H9 (cell line): ENCODE results near the gene POU2F2. TPM values are rescaled to one million over a fixed set of nuclear protein-coding genes. Genes with fewer than 3 reads are reported as not detected.

ENCODE experiments used
- DNase-seq: peaks from one replicate; pipeline ENCODE4 v3.0.0-alpha.2; 2017
- H2AFZ ChIP-seq: one replicate; pipeline ENCODE4 v1.6.1; 2013; ENCODE audit warnings: mild to moderate bottlenecking, low read length, control low read depth, moderate library complexity
- H2AK5ac ChIP-seq: 2 replicates; pipeline ENCODE4 v1.6.1; 2013; ENCODE audit warnings: low read length, control low read depth, mixed read lengths; ENCODE audit not compliant: insufficient read length
- H2BK120ac ChIP-seq: one replicate; pipeline ENCODE4 v1.6.1; 2013; ENCODE audit warnings: low read depth, mild to moderate bottlenecking, low read length, control low read depth, inconsistent platforms; ENCODE audit not compliant: poor library complexity, severe bottlenecking
- H2BK12ac ChIP-seq: 2 replicates; pipeline ENCODE4 v1.6.1; 2013; ENCODE audit warnings: low read length, control low read depth, mixed read lengths, low read depth; ENCODE audit not compliant: insufficient read length
- H2BK15ac ChIP-seq: 2 replicates; pipeline ENCODE4 v1.6.1; 2013; ENCODE audit warnings: low read depth, low read length, control low read depth
- H2BK20ac ChIP-seq: one replicate; pipeline ENCODE4 v1.6.1; 2013; ENCODE audit warnings: low read depth, mild to moderate bottlenecking, low read length, control low read depth, inconsistent platforms; ENCODE audit not compliant: poor library complexity, severe bottlenecking
- H2BK5ac ChIP-seq: 2 replicates; pipeline ENCODE4 v1.6.1; 2013; ENCODE audit warnings: low read length, control low read depth, mixed read lengths; ENCODE audit not compliant: insufficient read length
- H3K14ac ChIP-seq: 2 replicates; pipeline ENCODE4 v1.6.1; 2013; ENCODE audit warnings: low read length, control low read depth; ENCODE audit not compliant: insufficient read depth
- H3K18ac ChIP-seq: 2 replicates; pipeline ENCODE4 v1.6.1; 2013; ENCODE audit warnings: low read depth, mild to moderate bottlenecking, mixed read lengths, low read length, control low read depth; ENCODE audit not compliant: insufficient read length
- H3K23ac ChIP-seq: 2 replicates; pipeline ENCODE4 v1.6.1; 2013; ENCODE audit warnings: low read length, control low read depth, mixed read lengths, low read depth; ENCODE audit not compliant: insufficient read length
- H3K23me2 ChIP-seq: 2 replicates; pipeline ENCODE4 v1.6.1; 2013; ENCODE audit warnings: low read depth, mild to moderate bottlenecking, mixed read lengths, low read length, control low read depth; ENCODE audit not compliant: insufficient read length, poor library complexity, severe bottlenecking
- H3K27ac ChIP-seq: 2 replicates; pipeline ENCODE4 v1.5.1; 2013; ENCODE audit warnings: low read length, control low read depth, mixed read lengths, low read depth; ENCODE audit not compliant: insufficient read length
- H3K27me3 ChIP-seq: 2 replicates; pipeline ENCODE4 v1.6.1; 2013; ENCODE audit warnings: low read length, control low read depth, inconsistent platforms; ENCODE audit not compliant: insufficient read depth
- H3K4ac ChIP-seq: 2 replicates; pipeline ENCODE4 v1.6.1; 2013; ENCODE audit warnings: low read depth, mild to moderate bottlenecking, control low read depth, inconsistent platforms, low read length, moderate library complexity
- H3K4me1 ChIP-seq: 2 replicates; pipeline ENCODE4 v1.6.1; 2013; ENCODE audit warnings: low read length, control low read depth, inconsistent platforms; ENCODE audit not compliant: insufficient read depth
- H3K4me2 ChIP-seq: 2 replicates; pipeline ENCODE4 v1.6.1; 2013; ENCODE audit warnings: low read length, control low read depth, mixed read lengths; ENCODE audit not compliant: insufficient read length, insufficient read depth
- H3K56ac ChIP-seq: 2 replicates; pipeline ENCODE4 v1.6.1; 2013; ENCODE audit warnings: low read depth, mild to moderate bottlenecking, mixed read lengths, low read length, control low read depth; ENCODE audit not compliant: insufficient read length
- H3K79me1 ChIP-seq: 2 replicates; pipeline ENCODE4 v1.6.1; 2013; ENCODE audit warnings: low read depth, mild to moderate bottlenecking, moderate library complexity, low read length, control low read depth, inconsistent platforms; ENCODE audit not compliant: insufficient read depth, poor library complexity, severe bottlenecking
- H3K79me2 ChIP-seq: 2 replicates; pipeline ENCODE4 v1.6.1; 2013; ENCODE audit warnings: low read length, control low read depth, inconsistent platforms; ENCODE audit not compliant: insufficient read depth
- H3K9ac ChIP-seq: 2 replicates; pipeline ENCODE4 v1.6.1; 2013; ENCODE audit warnings: low read length, control low read depth, mixed read lengths; ENCODE audit not compliant: insufficient read length; ENCODE audit errors: extremely low read depth
- H3K9me3 ChIP-seq: one replicate; pipeline ENCODE4 v1.6.1; 2013; ENCODE audit warnings: low read depth, low read length, inconsistent platforms; ENCODE audit not compliant: control insufficient read depth
- H3T11ph ChIP-seq: one replicate; pipeline ENCODE4 v1.6.1; 2013; ENCODE audit warnings: mild to moderate bottlenecking, low read length, control low read depth, inconsistent platforms
- H4K20me1 ChIP-seq: one replicate; pipeline ENCODE4 v1.6.1; 2013; ENCODE audit not compliant: control insufficient read depth, insufficient read length, insufficient read depth
- H4K5ac ChIP-seq: 2 replicates; pipeline ENCODE4 v1.6.1; 2013; ENCODE audit warnings: low read depth, mild to moderate bottlenecking, mixed read lengths, low read length, control low read depth; ENCODE audit not compliant: insufficient read length
- H4K8ac ChIP-seq: replicated peaks from 2 replicates; pipeline ENCODE4 v1.6.1; 2013; ENCODE audit warnings: low read length, control low read depth, mixed read lengths, low read depth; ENCODE audit not compliant: insufficient read length
- H4K91ac ChIP-seq: 2 replicates; pipeline ENCODE4 v1.6.1; 2013; ENCODE audit warnings: low read depth, mild to moderate bottlenecking, moderate library complexity, mixed read lengths, low read length, control low read depth; ENCODE audit not compliant: insufficient read length
- H3K27ac Mint-ChIP-seq, 3 experiments: 2 replicates in 2 of 3; 3 replicates in 1 of 3; pipeline ENCODE4 v1.8.0; 2020 to 2021; ENCODE audit warnings: mixed read lengths in 3 of 3, mild to moderate bottlenecking in 1 of 3, moderate library complexity in 1 of 3
- H3K27me3 Mint-ChIP-seq: 2 replicates; pipeline ENCODE4 v1.8.0; 2021; ENCODE audit warnings: low read depth, mild to moderate bottlenecking, moderate library complexity, mixed read lengths
- H3K36me3 Mint-ChIP-seq, 3 experiments: 2 replicates in 2 of 3; 3 replicates in 1 of 3; pipeline ENCODE4 v1.8.0; 2020 to 2021; ENCODE audit warnings: low read depth in 3 of 3, mixed read lengths in 3 of 3; ENCODE audit not compliant: insufficient read depth in 1 of 3
- H3K4me1 Mint-ChIP-seq, 2 experiments: 2 replicates each; pipeline ENCODE4 v1.8.0; 2020; ENCODE audit warnings: mixed read lengths in 2 of 2
- H3K4me3 Mint-ChIP-seq, 2 experiments: 2 replicates in 1 of 2; 3 replicates in 1 of 2; pipeline ENCODE4 v1.8.0; 2020 to 2021; ENCODE audit warnings: mild to moderate bottlenecking in 2 of 2, mixed read lengths in 2 of 2, moderate library complexity in 1 of 2
- H3K9me3 Mint-ChIP-seq, 2 experiments: 2 replicates in 1 of 2; 3 replicates in 1 of 2; pipeline ENCODE4 v1.8.0; 2020; ENCODE audit warnings: mild to moderate bottlenecking in 2 of 2, mixed read lengths in 2 of 2, moderate library complexity in 1 of 2
- WGBS: extraction: QIAGEN DNeasy Blood & Tissue Kit; methylation state at CpG from one replicate; pipeline ENCODE4 v1.1.7; 2013; ENCODE audit warnings: missing lambda C conversion rate, low lambda C conversion rate, mixed read lengths; ENCODE audit not compliant: insufficient read length; ENCODE audit errors: extremely low coverage; 5-methylcytosine and 5-hydroxymethylcytosine counted together
- total RNA-seq: library from RNA; stranded (reverse); gene quantifications from 2 replicates; pipeline ENCODE4 v1.2.1, GENCODE V29; 2021
- TF ChIP-seq, protein P1 (sequence below): fragments of 200-600 bp; sonication (generic); conservative IDR thresholded peaks from 3 replicates; pipeline ENCODE4 v1.8.0; 2021; ENCODE audit warnings: antibody characterized with exemption, mild to moderate bottlenecking

Gene POU2F2
- total RNA-seq, 1 experiment from 2014 or later: 2.9 TPM

DNA sequence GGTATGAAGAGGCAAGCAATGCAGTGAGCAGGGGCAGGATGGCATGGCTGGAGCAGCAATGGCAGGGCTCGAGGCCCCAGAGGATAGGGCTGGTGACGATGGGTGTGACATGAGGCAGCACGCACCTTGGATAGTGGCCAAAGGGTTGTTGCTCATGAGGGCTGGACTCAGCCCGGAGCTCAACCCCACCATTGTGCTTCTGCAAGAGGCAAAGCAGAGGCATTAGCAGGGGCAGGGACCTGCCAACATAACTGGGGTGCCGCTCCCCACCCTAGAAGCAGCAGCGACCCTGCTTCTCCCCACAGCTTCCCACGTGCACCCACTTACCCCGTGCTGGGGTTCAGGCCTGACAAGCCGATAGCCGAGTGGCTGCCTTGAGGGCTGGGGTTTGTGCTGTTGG is 40.5 kb downstream of the POU2F2 start:
- H3K27ac ChIP-seq: no peak overlapping the region
- no peaks in the 10 kb centered on the region for H3K4me1 ChIP-seq
- no peak overlapping the region for H2BK12ac ChIP-seq
- H3K9ac ChIP-seq: no peak overlapping the region
- Mint-ChIP-seq H3K27ac (no peak overlapping the region), H3K27me3 (peaks cover 19% of the 10 kb centered on the region), H3K4me1 (peaks cover 16 to 54% of the 10 kb centered on the region in 2 experiments), H3K4me3 (no peak overlapping the region), H3K9me3 (no peaks in the 10 kb centered on the region), H3K36me3 (no peaks in the 10 kb centered on the region; a peak in 1 of 7 replicates)
- H3K14ac ChIP-seq: no peak overlapping the region
- H2BK5ac ChIP-seq: no peak overlapping the region
- no peak overlapping the region for H2BK15ac ChIP-seq
- H2AK5ac ChIP-seq: no peak overlapping the region
- H2BK120ac ChIP-seq: no peak overlapping the region
- H3K79me1 ChIP-seq: no peaks in the 10 kb centered on the region
- H3K4me2 ChIP-seq: no peak overlapping the region
- H3K18ac ChIP-seq: no peak overlapping the region
- no peak overlapping the region for H4K5ac ChIP-seq
- H3K56ac ChIP-seq: no peak overlapping the region
- TF ChIP-seq, protein P1, sequence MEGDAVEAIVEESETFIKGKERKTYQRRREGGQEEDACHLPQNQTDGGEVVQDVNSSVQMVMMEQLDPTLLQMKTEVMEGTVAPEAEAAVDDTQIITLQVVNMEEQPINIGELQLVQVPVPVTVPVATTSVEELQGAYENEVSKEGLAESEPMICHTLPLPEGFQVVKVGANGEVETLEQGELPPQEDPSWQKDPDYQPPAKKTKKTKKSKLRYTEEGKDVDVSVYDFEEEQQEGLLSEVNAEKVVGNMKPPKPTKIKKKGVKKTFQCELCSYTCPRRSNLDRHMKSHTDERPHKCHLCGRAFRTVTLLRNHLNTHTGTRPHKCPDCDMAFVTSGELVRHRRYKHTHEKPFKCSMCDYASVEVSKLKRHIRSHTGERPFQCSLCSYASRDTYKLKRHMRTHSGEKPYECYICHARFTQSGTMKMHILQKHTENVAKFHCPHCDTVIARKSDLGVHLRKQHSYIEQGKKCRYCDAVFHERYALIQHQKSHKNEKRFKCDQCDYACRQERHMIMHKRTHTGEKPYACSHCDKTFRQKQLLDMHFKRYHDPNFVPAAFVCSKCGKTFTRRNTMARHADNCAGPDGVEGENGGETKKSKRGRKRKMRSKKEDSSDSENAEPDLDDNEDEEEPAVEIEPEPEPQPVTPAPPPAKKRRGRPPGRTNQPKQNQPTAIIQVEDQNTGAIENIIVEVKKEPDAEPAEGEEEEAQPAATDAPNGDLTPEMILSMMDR: no peak
- no peak overlapping the region for H3K4ac ChIP-seq
- no peak for DNase-seq
- no peak overlapping the region for H4K91ac ChIP-seq
- H2AFZ ChIP-seq: no peak overlapping the region
- no CpG with 5 or more reads among the region's 10 CpGs for WGBS
- no peaks in the 10 kb centered on the region for H3K27me3 ChIP-seq
- no peaks in the 10 kb centered on the region for H3K79me2 ChIP-seq
- no peak overlapping the region for H3T11ph ChIP-seq
- no peak overlapping the region for H2BK20ac ChIP-seq
- H3K9me3 ChIP-seq: no peaks in the 10 kb centered on the region
- H4K20me1 ChIP-seq: no peaks in the 10 kb centered on the region
- H3K23me2 ChIP-seq: no peaks in the 10 kb centered on the region
- H3K23ac ChIP-seq: no peak overlapping the region
- no peak overlapping the region for H4K8ac ChIP-seq
